Keratinocyte (primary cell): ENCODE data around the gene ITGA6. TPM values are rescaled to one million over a fixed set of nuclear protein-coding genes. Genes with fewer than 3 reads are reported as not detected.

Experiments
- DNase-seq: peaks from one replicate; pipeline ENCODE4 v3.0.0-alpha.2; 2011; ENCODE audit warnings: low read depth, missing footprints, low spot score
- FAIRE-seq: peaks from 2 replicates; lab custom pipeline; 2011; peaks lifted over from hg19 to GRCh38; lab: Jason Lieb, UNC
- H2AFZ ChIP-seq: 2 replicates; pipeline ENCODE4 v1.6.0; 2012; ENCODE audit warnings: low read length, control low read depth, inconsistent platforms; ENCODE audit not compliant: control insufficient read depth
- H3K27ac ChIP-seq: 2 replicates; pipeline ENCODE4 v1.5.1; 2011; ENCODE audit warnings: low read length; ENCODE audit not compliant: control insufficient read depth, insufficient read depth
- H3K27me3 ChIP-seq: 3 replicates; pipeline ENCODE4 v1.6.0; 2011; ENCODE audit warnings: low read length; ENCODE audit not compliant: control insufficient read depth, insufficient read depth; ENCODE audit errors: extremely low read depth
- H3K36me3 ChIP-seq, 2 experiments: 2 replicates in 1 of 2; 3 replicates in 1 of 2; pipeline ENCODE4 v1.5.1; 2011; ENCODE audit warnings: low read length in 2 of 2, mild to moderate bottlenecking in 1 of 2; ENCODE audit not compliant: control insufficient read depth in 2 of 2, insufficient read depth in 2 of 2; ENCODE audit errors: extremely low read depth in 1 of 2
- H3K4me1 ChIP-seq: 3 replicates; pipeline ENCODE4 v1.5.1; 2011; ENCODE audit warnings: low read length; ENCODE audit not compliant: control insufficient read depth, insufficient read depth; ENCODE audit errors: extremely low read depth
- H3K4me2 ChIP-seq: 3 replicates; pipeline ENCODE4 v1.6.0; 2011; ENCODE audit warnings: low read depth, low read length; ENCODE audit not compliant: control insufficient read depth, insufficient read depth; ENCODE audit errors: extremely low read depth
- H3K4me3 ChIP-seq, 3 experiments: fragments of 200-600 bp in 1 of 3; sonication (generic) in 1 of 3; 2 replicates in 2 of 3; 3 replicates in 1 of 3; pipeline ENCODE4 v1.5.1; 2011 to 2016; ENCODE audit warnings: low read length in 3 of 3, mild to moderate bottlenecking in 3 of 3, control low read depth in 2 of 3, inconsistent platforms in 1 of 3, low read depth in 1 of 3, mixed read lengths in 1 of 3, mixed run types in 1 of 3, moderate library complexity in 1 of 3; ENCODE audit not compliant: control insufficient read depth in 2 of 3, insufficient read depth in 2 of 3; ENCODE audit errors: extremely low read depth in 1 of 3
- H3K79me2 ChIP-seq: 2 replicates; pipeline ENCODE4 v1.6.0; 2012; ENCODE audit warnings: low read length; ENCODE audit not compliant: control insufficient read depth, insufficient read depth
- H3K9ac ChIP-seq: 3 replicates; pipeline ENCODE4 v1.6.0; 2011; ENCODE audit warnings: low read length; ENCODE audit not compliant: control insufficient read depth, insufficient read depth; ENCODE audit errors: extremely low read depth
- H3K9me1 ChIP-seq: 3 replicates; pipeline ENCODE4 v1.6.0; 2011; ENCODE audit warnings: low read length; ENCODE audit not compliant: control insufficient read depth, insufficient read depth; ENCODE audit errors: extremely low read depth
- H3K9me3 ChIP-seq: 2 replicates; pipeline ENCODE4 v1.5.1; 2012; ENCODE audit warnings: low read depth, low read length; ENCODE audit not compliant: control insufficient read depth
- H4K20me1 ChIP-seq: 3 replicates; pipeline ENCODE4 v1.6.0; 2011; ENCODE audit warnings: low read length; ENCODE audit not compliant: control insufficient read depth, insufficient read depth; ENCODE audit errors: extremely low read depth
- CTCF ChIP-seq, 3 experiments: IDR thresholded peaks in 1 of 3; conservative IDR thresholded peaks in 1 of 3; optimal IDR thresholded peaks in 1 of 3; 2 replicates in 2 of 3; 3 replicates in 1 of 3; pipeline versions ENCODE3 to v1.5.1; 2011; ENCODE audit warnings: low read length in 3 of 3, mild to moderate bottlenecking in 3 of 3, moderate library complexity in 2 of 3, control low read depth in 1 of 3, inconsistent platforms in 1 of 3; ENCODE audit not compliant: insufficient read depth in 2 of 3; ENCODE audit errors: extremely low read depth in 1 of 3
- EZH2 ChIP-seq: IDR thresholded peaks from one replicate; pipeline ENCODE4 v1.6.1; 2012; ENCODE audit warnings: inconsistent platforms, mild to moderate bottlenecking, low read length, moderate library complexity
- dilution Hi-C: fragments of 300-500 bp; cut with MboI; formaldehyde crosslinking; loops from one replicate; pipeline ENCODE4 v1.7.0; 2020; ENCODE audit warnings: low sequenced_read_pairs; ENCODE audit not compliant: extremely low pct_ligation_motif_present
- polyA plus RNA-seq, 5 experiments: library from polyadenylated mRNA; depleted of rRNA in 3 of 5; stranded (reverse) in 3 of 5; stranded (forward) in 1 of 5; unstranded in 1 of 5; fragments of >200 nt; gene quantifications; 1 replicate in 1 of 5; 2 replicates in 3 of 5; 3 replicates in 1 of 5; pipeline versions ENCODE4 v1.2.1 to v1.2.3, GENCODE V29; 2011 to 2012; ENCODE audit warnings: missing spikeins in 2 of 5, low read depth in 1 of 5, low replicate concordance in 1 of 5

ITGA6 gene
- polyA plus RNA-seq, 1 donor (not counting 4 experiments of a cell fraction or from before 2014, with no cell fraction given): 441 TPM

- Histone ChIP-seq H4K20me1 (peaks cover 3% of the 10 kb centered on the region), H3K4me2 (peak overlapping the region; percentile 43), H3K79me2 (peaks cover 89% of the 10 kb centered on the region), H3K9me3 (no peaks in the 10 kb centered on the region), H3K9me1 (peaks cover 4% of the 10 kb centered on the region), H3K36me3 (peaks cover 8 to 25% of the 10 kb centered on the region in 2 experiments), H2AFZ (no peak overlapping the region), H3K4me3 (no peak overlapping the region), H3K27ac (peak overlapping the region; percentile 81), H3K9ac (peak overlapping the region; percentile 57), H3K27me3 (no peaks in the 10 kb centered on the region), H3K4me1 (peaks cover 90% of the 10 kb centered on the region)
- TF ChIP-seq CTCF (optimal IDR thresholded peaks at IDR 0.05 in 1 of 3, IDR thresholded peaks at IDR 0.05 in 1 of 3, conservative IDR thresholded peaks at IDR 0.05 in 1 of 3; ENCODE audit: extremely low read depth in 1 of 3, insufficient read depth in 2 of 3, low read length in 3 of 3): no peak
- TF ChIP-seq EZH2: no peak
- dilution Hi-C loops: no loop called here
- FAIRE-seq (peak; percentile 29), DNase-seq (no peak)
Measured at GRCh38 chr2:172447811-172448493, 20.6 kb downstream of the ITGA6 start.

- H3K27ac ChIP-seq: peak overlapping the region; percentile 81
- peaks cover 8 to 22% of the 10 kb centered on the region in 2 experiments for H3K36me3 ChIP-seq
- H3K79me2 ChIP-seq: peaks cover 89% of the 10 kb centered on the region
- peaks cover 4% of the 10 kb centered on the region for H3K9me1 ChIP-seq
- H3K27me3 ChIP-seq: no peaks in the 10 kb centered on the region
- H3K4me1 ChIP-seq: peaks cover 90% of the 10 kb centered on the region
- DNase-seq (no peak), FAIRE-seq (peak; percentile 39)
- peak overlapping the region; percentile 43 for H3K4me2 ChIP-seq
- no peak for TF ChIP-seq CTCF (optimal IDR thresholded peaks at IDR 0.05 in 1 of 3, IDR thresholded peaks at IDR 0.05 in 1 of 3, conservative IDR thresholded peaks at IDR 0.05 in 1 of 3; ENCODE audit: extremely low read depth in 1 of 3, insufficient read depth in 2 of 3, low read length in 3 of 3)
- H3K9ac ChIP-seq: peak overlapping the region; percentile 57
- peak overlapping the region in 1 of 3 experiments; percentile 3 for H3K4me3 ChIP-seq
- no peaks in the 10 kb centered on the region for H3K9me3 ChIP-seq
- H4K20me1 ChIP-seq: peaks cover 3% of the 10 kb centered on the region
- dilution Hi-C loops: no loop called here
- no peak overlapping the region for H2AFZ ChIP-seq
Measured at GRCh38 chr2:172448544-172449267, 21.3 kb downstream of the ITGA6 start.
